HUDEP-2 (cell line): Measurements from ENCODE around the gene PSMD13.

Source experiments
- DNase-seq, 76 experiments: peaks; one replicate each; lab custom pipeline; 2025; ENCODE audit not compliant: unreplicated experiment in 76 of 76; lab: John Stamatoyannopoulos, UW

Gene PSMD13

DNA sequence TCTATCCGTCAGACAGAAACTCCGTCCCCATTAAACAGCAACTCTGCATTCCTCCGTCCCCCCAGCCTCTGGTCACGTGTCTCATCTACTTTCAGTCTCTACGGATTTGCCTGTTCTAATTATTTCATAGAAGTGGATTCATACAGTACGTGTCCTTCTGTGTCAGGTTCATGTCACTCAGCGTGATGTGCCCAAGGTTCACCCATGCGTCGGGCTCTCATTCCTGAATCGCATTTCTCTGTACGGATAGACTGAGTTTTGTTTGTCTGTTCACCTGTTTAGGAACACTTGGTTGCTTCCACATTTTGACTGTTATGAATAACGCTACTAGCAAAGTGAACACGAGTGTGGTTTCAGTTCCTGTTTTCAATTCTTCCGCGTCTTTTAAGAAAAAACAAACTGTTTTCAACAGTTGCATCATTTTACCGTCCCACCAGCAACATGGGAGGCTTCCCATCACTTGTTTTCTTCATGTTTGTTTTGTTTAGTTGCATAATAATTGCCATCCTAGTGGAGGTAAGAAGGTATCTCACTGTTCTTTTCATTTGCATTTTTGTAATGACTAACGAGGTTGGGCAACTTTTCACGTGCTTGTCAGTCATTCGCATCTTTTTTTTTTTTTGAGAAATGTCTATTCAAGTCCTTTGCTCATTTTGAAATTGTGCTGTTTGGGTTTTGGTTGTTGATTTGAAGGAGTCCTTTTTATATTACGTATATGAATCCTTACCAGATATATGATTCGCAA, 32.5 kb downstream of the PSMD13 start:
- DNase-seq: peak in 25 of 76 experiments; percentile 14 to 67 (median 41)

DNA sequence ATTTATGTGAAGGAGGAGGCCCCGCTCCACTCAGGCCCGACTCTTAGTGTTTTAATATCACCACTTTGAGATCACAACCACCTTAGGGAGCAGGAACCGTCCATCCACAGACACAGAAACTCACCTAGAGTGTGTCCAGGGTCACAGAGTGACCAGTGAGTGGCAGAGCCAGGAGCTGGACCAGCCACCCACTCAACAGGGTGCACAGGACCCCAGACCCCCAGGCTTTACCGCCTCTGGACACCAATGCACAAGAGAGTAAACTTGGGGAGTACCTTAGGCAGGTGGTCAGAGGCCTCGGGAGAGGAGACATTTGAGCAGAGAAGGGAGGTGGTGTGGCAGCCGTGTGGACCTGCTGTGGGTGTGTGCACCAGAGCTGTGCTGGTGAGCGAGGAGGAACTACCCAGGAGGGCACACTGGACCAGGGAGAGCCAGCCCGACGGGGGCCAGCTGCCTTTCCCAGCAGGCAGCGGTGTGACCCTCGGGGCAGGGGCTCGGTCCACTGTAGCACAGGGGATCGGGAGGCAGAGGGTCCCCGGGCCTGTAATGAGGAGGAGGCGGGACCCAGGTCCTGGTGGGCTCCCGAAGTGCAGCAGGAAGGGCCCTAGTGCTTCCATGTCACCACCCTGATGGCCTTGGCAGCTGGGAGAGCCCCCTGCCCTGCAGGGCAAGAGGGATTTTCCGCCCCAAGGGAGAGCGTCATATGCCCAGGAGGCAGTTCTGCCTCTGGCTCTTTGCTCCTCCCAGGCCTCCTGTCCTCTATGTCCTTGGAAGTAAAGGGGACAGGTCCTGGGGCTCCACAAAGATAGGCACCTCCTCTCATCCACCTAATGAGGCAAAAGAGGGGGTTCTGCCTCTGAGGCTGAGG, 33.9 kb downstream of the PSMD13 start:
- DNase-seq: no peak

DNA sequence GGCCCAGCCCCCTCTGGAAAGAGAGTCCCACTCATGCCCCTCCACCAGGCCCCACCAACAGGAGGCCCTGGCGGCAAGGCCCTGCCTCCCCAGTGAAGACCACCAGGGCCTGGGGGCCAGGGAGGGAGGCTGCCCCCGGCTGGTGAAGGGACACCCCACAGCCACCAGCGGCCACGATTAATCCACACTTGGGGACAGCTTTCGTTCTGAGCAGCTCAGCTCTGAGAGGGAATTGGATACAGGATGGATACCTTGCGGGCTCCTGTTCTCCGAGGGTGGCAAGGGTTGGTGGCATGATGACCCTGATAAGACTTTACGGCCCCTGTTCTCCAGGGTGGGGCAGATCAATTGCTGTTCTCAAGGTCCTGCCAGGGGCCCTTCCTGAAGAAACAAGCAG, 34.5 kb downstream of the PSMD13 start:
- no peak for DNase-seq

DNA sequence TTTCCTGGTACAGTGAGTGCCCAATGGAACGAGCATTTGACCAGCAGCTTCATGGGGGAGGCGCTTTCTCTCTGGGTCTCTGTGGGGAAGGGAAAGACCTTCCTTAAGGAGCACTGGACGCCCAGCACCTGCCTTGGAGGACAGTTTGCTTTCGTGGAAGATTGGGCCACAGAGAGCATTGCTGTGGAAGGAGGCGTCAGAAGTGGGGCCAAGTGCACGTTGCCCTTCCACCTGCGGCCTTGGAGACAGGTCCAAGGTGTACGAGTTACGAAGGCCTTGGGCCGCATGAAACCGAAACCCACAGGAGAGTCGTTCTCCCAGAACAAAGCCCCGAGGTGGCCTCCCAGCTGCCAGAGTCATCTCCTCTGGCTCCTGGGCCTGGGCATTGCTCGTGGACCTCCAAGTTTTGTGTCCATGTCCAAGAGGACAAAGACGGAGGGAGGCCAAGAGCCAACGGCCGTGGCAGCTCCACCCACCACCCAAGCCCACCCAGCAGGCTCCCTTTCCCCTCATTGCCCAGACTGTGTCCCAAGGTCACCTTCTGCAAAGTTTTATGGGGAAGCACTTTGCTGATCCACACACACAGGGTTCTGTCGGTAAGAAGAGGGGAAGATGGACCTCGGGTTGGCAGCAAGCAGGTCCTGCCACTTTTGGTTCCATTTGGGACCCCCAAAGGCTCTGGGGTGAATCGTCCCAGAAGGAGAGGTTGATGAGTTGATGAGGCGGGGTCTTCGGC, 35.6 kb downstream of the PSMD13 start:
- no peak for DNase-seq

DNA sequence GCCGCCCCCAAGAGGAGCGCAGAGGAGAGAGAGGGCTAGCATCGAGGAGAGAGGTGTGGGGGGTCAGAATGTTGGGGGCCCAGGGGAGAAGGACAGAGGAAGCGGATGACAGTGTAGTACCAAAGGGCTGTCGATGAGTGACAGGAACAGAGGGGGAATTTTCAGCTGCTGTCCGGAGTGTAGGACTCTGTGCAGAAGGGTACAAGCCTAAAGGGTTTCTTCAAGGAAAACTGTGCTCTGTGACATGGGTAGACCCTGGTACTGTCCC, 36.1 kb downstream of the PSMD13 start:
- DNase-seq: no peak

DNA sequence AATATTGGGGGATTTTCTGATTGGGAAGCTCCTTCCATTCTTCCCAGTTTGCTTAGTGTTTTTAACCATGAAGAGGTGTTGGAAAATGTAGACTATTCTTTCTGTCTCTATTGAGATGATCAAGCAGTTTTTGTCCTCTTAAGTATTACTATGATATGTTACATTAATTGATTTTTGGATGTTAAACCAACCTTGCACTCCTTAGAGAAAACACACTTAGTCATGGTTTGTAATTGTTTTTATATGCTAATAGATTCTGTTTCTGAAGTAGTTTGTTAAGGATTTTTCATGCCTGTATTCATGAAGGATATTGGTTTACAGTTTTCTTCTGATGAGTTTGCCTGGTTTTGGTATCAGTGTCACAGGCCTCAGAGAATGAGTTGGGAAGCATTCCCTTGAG, 39.4 kb downstream of the PSMD13 start:
- DNase-seq: no peak

DNA sequence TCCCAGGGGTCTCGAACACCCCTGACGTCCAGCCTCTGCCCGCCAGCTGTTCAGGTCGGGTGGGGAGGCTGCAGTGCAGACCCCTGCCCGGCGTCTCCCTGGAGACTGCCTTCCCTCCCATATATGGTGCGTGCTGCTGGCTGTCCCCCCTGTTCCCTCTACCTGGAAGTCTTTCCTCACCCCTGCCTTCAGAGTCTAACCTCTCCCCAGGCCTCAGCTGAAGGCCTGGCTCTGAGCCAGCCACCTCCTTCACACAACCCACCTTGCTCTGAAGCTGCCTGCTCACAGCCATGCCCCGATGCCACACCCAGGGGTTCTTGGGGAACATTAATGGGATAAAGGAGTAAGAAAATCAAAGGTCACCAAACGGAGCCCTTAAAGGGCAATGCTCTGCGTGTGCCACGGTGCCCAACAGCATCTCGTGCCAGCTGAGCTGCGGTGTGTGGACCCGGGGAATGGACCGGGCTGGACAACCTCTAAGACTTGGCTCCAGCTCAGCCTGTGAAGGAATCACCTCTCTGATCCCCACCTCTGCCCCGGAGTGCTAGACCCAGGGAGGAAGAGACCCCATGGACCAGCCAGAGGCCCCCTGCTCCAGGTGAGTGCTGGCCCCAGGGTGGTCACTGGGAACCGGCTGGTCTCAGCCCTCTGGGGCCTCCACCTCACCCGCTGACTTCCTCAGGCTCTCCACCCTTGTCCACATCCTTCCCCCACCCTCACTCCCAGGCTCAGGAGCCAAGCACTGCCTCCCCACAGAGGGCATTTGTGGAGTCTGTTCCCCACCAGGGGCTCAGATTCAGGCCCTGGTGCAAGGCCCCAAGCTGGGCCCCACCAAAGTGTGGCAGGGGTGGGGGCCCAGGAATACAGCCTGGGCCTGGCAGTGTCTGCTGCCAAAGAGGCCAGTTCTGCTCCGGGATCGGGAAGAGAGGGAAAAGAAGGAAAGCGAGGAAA, 41.5 kb downstream of the PSMD13 start, which contains the start of gene NLRP6:
TSS of gene NLRP6 (plus strand) at position 407 of the 951 bp plus-strand sequence. CDS start at position 570, 163 bp downstream.
- DNase-seq: no peak

DNA sequence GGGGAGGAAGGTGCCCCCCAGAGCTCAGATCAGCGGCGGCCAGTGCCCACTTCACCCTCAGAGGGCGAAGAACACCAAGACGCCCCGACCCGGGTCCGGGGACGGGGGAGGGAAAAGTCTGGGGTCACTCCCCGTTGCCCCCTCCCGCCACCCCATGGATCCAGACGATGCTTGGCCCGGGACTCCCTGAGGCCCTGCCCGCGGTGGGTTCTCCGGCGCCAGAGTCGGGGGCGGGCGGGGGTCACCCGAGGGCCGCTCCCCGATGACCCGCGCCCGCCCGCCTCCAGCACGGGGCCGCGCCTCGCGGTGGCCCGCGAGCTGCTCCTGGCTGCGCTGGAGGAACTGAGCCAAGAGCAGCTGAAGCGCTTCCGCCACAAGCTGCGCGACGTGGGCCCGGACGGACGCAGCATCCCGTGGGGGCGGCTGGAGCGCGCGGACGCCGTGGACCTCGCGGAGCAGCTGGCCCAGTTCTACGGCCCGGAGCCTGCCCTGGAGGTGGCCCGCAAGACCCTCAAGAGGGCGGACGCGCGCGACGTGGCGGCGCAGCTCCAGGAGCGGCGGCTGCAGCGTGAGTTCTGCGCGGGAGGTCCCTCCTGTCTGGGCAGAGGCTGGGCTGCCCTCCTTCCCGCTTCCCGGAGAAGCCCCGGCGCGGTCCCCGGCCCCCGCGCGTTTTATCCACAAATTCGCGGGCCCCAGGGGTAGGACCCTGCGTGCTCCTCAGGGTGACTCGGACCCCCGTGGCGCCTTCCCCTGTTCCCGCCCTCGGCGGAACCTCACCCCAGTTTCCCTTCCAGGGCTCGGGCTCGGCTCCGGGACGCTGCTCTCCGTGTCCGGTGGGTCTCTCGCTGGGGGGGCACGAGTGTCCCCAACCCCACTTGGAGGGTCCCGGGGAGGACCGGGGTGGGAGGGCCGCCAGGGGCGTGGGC, 42.5 kb downstream of the PSMD13 start:
- DNase-seq: no peak

DNA sequence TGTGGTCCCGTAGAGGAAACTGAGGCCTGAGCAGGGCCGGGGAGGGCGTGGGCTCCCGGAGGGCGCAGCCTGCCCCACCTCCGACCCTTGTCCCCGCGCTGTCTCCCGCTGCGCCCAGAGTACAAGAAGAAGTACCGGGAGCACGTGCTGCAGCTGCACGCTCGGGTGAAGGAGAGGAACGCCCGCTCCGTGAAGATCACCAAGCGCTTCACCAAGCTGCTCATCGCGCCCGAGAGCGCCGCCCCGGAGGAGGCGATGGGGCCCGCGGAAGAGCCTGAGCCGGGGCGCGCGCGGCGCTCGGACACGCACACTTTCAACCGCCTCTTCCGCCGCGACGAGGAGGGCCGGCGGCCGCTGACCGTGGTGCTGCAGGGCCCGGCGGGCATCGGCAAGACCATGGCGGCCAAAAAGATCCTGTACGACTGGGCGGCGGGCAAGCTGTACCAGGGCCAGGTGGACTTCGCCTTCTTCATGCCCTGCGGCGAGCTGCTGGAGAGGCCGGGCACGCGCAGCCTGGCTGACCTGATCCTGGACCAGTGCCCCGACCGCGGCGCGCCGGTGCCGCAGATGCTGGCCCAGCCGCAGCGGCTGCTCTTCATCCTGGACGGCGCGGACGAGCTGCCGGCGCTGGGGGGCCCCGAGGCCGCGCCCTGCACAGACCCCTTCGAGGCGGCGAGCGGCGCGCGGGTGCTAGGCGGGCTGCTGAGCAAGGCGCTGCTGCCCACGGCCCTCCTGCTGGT, 43.4 kb downstream of the PSMD13 start:
- DNase-seq: no peak

DNA sequence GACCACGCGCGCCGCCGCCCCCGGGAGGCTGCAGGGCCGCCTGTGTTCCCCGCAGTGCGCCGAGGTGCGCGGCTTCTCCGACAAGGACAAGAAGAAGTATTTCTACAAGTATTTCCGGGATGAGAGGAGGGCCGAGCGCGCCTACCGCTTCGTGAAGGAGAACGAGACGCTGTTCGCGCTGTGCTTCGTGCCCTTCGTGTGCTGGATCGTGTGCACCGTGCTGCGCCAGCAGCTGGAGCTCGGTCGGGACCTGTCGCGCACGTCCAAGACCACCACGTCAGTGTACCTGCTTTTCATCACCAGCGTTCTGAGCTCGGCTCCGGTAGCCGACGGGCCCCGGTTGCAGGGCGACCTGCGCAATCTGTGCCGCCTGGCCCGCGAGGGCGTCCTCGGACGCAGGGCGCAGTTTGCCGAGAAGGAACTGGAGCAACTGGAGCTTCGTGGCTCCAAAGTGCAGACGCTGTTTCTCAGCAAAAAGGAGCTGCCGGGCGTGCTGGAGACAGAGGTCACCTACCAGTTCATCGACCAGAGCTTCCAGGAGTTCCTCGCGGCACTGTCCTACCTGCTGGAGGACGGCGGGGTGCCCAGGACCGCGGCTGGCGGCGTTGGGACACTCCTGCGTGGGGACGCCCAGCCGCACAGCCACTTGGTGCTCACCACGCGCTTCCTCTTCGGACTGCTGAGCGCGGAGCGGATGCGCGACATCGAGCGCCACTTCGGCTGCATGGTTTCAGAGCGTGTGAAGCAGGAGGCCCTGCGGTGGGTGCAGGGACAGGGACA, 44.1 kb downstream of the PSMD13 start:
- DNase-seq: no peak

DNA sequence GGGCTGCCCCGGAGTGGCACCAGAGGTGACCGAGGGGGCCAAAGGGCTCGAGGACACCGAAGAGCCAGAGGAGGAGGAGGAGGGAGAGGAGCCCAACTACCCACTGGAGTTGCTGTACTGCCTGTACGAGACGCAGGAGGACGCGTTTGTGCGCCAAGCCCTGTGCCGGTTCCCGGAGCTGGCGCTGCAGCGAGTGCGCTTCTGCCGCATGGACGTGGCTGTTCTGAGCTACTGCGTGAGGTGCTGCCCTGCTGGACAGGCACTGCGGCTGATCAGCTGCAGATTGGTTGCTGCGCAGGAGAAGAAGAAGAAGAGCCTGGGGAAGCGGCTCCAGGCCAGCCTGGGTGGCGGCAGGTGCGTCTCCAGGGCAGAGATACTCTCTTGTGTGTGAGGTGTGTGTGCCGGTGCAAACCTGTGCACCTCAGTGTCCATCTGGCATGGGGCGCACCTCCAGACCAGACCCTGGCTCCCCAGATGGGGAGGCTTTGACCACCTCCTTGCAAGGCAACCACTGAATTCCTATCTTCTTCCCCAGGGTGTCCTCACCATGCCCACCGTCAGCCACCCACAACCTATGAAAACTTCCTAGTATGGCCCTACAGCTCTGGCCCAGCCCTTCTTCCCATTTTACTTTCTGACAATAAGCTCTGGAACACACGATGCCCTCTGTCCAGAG, 44.8 kb downstream of the PSMD13 start:
- DNase-seq: no peak

DNA sequence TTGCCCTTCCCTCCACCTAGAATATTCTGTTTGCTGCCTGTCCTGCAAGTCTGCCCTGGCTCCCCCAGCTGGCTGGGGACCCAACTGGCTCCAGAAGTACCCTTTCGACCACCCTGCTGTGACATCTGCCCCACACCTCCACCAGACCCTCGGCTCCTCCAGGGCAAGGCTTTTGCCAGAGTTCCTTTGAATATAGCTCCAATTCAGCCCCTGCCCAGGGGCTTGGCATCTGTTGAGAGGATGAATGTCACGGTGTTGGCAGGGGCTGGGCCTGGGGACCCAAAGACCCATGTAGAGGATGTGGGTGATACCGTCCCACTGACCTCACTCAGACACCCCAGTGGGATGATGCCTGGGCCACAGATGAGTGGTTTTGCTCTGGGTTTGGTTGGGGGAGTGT, 45.4 kb downstream of the PSMD13 start:
- no peak for DNase-seq

DNA sequence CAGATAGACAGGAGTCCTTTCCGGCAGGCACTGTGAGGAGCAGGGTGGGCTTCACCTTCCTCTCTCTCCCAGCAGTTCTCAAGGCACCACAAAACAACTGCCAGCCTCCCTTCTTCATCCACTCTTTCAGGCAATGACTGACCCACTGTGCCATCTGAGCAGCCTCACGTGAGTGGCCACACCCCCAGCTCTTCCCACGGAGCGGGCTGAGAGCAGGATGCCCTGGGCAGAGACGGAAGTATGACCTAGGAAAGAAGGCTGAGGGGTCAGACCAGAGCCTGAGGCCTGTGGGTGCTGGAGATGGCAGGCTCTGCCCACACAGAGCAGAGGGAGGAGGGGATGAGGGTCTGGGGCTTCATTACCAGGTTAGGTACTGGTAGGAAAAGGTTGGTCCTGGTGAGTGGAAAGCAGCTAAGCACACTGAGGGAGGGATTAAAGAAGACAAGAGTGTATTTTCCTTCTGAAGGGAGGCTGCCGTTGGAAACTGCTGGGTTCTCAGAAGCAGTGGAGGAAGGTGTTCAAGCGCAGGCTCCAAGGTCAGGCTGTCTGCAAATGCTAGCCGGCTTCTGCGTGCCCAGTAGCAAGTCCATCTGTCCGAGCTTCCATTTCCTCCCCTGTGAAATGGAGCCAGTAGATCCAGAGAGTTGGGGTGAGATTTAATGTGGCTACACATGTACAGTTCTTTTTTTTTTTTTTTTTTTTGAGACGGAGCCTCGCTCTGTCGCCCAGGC, 46.0 kb downstream of the PSMD13 start:
- no peak for DNase-seq

DNA sequence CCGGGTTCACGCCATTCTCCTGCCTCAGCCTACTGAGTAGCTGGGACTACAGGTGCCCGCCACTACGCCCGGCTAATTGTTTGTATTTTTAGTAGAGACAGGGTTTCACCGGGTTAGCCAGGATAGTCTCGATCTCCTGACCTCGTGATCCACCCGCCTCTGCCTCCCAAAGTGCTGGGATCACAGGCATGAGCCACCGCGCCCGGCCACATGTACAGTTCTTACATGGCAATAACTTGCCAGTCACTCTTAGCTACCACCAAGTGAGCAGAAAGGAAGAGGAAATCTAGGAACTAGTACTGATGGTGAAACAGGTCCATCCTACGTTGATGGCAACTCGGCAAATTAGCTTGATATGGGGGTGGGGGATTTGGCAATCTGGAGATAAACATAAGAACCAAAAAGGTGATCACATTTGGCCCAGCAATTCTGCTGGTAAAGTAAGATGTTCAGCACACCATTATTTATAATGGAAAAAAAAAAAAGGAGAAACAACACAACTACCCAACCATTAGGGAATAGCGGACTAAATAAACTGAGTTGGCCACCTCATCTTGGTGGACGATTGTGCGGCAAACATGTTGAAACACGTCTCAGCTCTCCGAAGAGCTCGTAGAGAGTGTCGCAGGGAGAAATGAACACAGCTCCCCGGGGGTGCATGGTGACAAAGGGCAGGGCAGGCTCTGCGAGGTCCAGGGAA, 46.8 kb downstream of the PSMD13 start:
- no peak for DNase-seq

DNA sequence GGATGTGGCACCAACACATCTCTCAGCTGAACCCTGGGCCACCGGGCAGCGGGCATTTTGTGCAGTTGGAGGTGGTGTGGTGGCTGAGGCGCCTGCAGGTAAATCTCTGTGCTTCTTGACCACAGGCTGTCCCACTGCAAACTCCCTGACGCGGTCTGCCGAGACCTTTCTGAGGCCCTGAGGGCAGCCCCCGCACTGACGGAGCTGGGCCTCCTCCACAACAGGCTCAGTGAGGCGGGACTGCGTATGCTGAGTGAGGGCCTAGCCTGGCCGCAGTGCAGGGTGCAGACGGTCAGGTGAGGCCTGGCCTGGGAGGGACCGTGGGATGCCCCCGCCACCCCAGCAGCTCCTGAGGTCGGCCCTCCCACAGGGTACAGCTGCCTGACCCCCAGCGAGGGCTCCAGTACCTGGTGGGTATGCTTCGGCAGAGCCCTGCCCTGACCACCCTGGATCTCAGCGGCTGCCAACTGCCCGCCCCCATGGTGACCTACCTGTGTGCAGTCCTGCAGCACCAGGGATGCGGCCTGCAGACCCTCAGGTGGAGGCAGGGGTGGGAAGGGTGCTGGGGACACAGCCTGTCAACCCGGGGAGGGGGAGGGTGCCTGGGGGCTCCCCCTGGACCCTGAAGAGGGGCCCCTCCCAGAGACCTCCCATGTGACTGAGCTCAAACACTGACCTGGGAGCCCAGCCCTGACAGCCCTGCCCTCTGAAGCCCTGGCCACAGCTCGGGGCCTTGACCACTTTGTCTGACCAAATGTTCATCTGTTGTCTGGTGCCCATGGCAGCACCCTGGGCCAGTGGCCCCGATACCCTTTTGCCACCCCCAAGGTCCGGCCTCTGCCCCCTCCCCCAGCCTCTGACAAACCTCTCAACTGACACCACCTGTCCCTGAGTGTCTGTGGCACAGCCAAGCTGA, 47.6 kb downstream of the PSMD13 start:
- no peak for DNase-seq
